ENCODE measurements around the gene ARHGEF10L. TPM values are rescaled to one million over a fixed set of nuclear protein-coding genes. Genes with fewer than 3 reads are reported as not detected.

ARHGEF10L gene
- total and polyA plus RNA-seq, 5 experiments from 2014 or later, result 0.27 to 0.34 TPM; not detected in 3

DNA sequence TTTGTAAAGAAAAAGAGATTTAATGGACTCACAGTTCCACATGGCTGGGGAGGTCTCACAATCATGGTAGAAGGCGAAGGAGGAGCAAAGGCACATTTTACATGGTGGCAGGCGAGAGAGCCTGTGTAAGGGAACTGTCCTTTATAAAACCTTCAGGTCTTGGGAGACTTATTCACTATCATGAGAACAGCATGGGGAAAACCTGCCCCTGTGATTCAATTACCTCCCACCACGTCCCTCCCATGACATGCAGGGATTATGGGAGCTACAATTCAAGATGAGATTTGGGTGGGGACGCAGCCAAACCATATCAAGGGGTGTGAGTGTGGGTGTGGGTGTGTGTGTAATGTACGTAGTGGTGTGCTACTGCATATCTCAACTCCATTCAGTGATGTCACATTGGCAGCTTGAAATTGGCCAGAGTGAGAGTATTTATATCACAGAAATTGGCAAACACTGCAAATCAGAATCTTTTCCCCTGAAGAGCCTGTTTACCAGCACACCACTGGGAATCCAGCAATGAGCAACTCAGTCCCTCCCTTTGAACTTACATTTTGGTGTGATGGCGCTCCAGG is 5.4 kb downstream of the ARHGEF10L start:
- no peak for DNase-seq
- ATAC-seq, result no peak
- Mint-ChIP-seq H3K27me3 (peaks cover 14 to 55% (median 32%) of the 10 kb centered on the region in 5 donors), H3K27ac (peak overlapping the region in 1 of 10 donors; percentile 2), H3K36me3 (no peaks in the 10 kb centered on the region), H3K4me1 (peaks cover 2 to 8% (median 6%) of the 10 kb centered on the region in 4 donors), H3K9me3 (peaks cover 0 to 6% (median 0%) of the 10 kb centered on the region in 9 donors), H3K4me3 (no peak overlapping the region)
- POLR2A ChIA-PET, result no interaction called here

DNA sequence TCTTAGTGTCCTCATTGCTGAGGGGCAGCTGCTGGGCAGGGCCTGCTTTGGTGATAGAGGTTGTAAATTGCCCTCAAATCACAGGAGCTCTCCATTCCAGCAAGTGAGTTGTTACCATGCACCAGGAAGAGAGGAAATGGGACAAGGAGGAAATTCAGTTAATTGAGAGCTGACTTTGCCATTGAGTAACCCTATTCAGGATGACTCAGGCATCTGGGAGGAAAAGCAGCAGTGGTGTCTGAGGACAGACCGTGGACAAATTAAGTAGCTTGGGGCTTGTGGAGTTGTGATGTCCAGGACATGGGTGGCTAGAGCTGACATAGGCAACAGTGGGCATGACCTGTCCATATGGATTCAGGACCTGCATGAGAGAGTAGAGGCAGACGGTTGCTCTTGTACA is 5.9 kb downstream of the ARHGEF10L start:
- ATAC-seq (no peak), DNase-seq (no peak)
- H3K36me3 Mint-ChIP-seq, result no peaks in the 10 kb centered on the region
- peaks cover 14 to 51% (median 35%) of the 10 kb centered on the region in 5 donors for H3K27me3 Mint-ChIP-seq
- POLR2A ChIA-PET, result no interaction called here
- peaks cover 0 to 6% (median 6%) of the 10 kb centered on the region in 4 donors for H3K4me1 Mint-ChIP-seq
- no peak overlapping the region for H3K4me3 Mint-ChIP-seq
- H3K9me3 Mint-ChIP-seq, result peaks cover 0 to 6% (median 0%) of the 10 kb centered on the region in 9 donors
- peak overlapping the region in 1 of 10 donors; percentile 2 for H3K27ac Mint-ChIP-seq

DNA sequence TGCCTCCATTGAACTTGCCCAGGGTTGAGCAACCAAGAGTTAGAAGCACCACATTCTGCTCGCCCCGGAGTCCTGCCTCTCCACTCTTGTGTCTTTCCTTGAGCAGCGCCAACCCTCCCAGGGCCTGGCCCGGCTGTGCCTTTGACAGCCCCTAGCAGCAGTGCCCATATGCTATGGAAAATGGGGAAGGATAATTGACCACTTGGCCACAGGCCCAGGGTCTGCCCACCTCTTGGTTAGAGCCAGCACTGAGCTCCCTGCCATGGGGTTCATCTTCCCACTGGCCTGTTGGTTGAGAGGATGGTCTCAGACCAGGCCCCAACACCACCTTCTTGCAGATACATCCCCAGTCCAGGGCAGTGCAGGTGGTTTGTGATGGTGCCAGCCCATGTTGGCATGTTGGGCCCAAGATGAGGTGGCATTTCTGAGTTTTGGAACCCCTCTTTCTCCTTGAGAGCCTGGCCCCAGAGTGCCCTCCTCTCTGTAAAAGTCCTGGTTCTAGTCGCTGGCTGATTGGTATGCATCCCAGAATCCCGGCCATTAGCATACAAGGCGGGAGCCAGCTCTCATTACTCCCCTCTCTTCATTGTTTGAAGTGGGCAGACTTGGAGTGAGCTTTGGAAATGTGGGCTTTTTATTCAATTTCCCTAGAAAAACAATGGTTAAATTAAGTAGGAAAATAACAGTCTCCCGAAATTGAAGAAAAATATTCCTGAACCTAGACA is 7.6 kb downstream of the ARHGEF10L start:
- POLR2A ChIA-PET, result interaction anchor here (0.5 kb wide), 1 partner anchor 107 kb away, joined by 3 read pairs; no protein-coding TSS in a partner anchor
- no peaks in the 10 kb centered on the region for H3K4me1 Mint-ChIP-seq
- H3K27ac Mint-ChIP-seq, result no peak overlapping the region
- ATAC-seq (no peak), DNase-seq (no peak)
- peaks cover 9 to 41% (median 29%) of the 10 kb centered on the region in 5 donors for H3K27me3 Mint-ChIP-seq
- H3K36me3 Mint-ChIP-seq, result no peaks in the 10 kb centered on the region
- H3K4me3 Mint-ChIP-seq, result no peak overlapping the region
- peaks cover 0 to 6% (median 0%) of the 10 kb centered on the region in 9 donors for H3K9me3 Mint-ChIP-seq

DNA sequence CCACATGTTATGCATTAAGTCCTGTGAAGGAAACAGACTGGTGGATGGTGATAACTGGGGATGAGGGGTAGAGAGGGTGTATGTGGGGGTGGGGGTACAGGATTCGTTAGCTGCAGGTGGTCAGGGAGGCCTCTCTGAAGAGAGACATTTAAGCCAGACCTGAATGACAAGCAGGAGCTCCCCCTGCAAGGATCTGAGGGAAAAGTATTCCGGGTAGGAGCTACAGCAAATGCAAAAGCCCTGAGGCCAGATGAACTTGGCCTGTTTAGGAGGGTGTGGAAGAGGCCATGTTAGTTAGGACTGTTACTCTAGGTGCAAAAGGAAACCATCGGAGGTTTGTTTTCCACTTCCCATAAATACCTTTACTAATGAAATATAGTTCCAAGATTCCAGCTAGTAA is 9.9 kb downstream of the ARHGEF10L start:
- POLR2A ChIA-PET, result no interaction called here
- H3K27me3 Mint-ChIP-seq, result peaks cover 13 to 40% (median 29%) of the 10 kb centered on the region in 5 donors

DNA sequence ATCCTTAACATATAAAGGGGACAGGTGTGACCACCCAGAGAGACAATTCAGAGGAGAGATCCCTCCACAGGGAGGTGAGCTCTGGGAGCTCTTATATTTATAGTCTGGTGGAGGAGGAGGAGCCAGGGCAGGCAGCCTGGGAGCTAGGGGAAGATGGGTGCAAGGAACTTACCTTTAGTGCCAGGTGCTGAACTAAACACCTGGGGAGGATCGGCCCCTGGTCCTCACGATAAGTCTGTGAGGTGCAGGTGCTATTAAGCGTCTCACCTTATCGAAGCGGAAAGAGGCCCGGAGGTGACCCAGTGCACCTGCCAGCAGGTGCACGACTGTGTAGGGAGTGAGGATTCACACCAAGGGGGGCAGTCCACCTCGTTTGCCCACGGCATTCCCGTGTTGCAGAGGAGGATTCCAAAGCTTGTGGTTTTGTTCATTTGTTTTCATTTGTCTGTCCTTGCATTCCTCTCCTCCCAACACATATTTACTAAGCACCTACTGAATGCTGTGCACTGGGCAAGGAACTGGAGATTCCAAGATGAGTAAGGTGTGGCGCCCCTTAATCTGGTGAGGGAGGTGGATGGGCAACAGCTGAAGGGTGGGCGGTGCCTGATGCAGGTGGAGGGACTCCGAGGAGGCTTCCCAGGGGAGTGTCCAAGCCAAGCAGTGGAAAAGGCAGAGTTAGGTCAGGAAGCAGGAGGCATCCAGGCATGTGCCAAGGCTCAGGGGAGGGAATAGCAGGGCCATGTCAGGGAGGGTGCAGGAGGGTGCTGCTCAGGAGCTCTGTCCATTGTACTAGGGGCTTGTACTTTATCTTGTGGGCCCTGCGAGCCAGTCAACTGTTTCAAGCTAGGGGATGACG is 11.5 kb downstream of the ARHGEF10L start:
- no peak overlapping the region for H3K4me3 Mint-ChIP-seq
- H3K27ac Mint-ChIP-seq, result no peak overlapping the region
- ATAC-seq, result no peak

More for the DNA sequence above, 9.9 kb downstream of the ARHGEF10L start:
- H3K27ac Mint-ChIP-seq, result no peak overlapping the region
- no peak for ATAC-seq
- H3K4me3 Mint-ChIP-seq, result no peak overlapping the region
- peaks cover 0 to 6% (median 0%) of the 10 kb centered on the region in 9 donors for H3K9me3 Mint-ChIP-seq
- no peak for DNase-seq
- H3K36me3 Mint-ChIP-seq, result no peaks in the 10 kb centered on the region
- H3K4me1 Mint-ChIP-seq, result no peaks in the 10 kb centered on the region

DNA sequence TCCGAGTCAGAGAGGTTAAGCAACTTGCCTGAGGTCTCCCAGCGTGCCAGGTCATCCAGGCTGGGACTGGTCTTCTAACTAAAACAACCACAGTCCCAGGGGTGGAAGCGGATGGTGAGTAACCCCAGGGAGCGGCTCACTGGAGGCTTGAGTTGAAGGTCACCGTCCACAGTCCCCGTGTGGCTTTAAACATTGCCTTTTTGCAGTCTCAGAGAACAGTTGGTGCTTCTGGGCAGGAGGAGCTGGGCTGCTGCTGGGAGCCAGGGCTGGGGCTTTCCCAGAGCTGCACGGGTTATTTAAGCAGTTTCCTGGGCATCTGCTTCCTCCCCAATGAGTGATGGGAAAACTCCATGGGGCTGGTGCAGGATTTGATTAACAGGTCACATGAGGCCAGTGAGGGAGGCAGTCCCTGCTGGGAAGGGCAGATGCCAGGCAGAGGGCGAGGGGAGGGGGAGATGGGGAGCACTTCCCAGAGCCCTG is 12.3 kb downstream of the ARHGEF10L start:
- Mint-ChIP-seq H3K36me3 (no peaks in the 10 kb centered on the region), H3K4me1 (no peaks in the 10 kb centered on the region), H3K4me3 (no peak overlapping the region), H3K27ac (no peak overlapping the region), H3K9me3 (no peaks in the 10 kb centered on the region), H3K27me3 (peaks cover 7 to 27% (median 17%) of the 10 kb centered on the region in 5 donors)
- ATAC-seq, result no peak
- no peak for DNase-seq
- POLR2A ChIA-PET, result no interaction called here

More for the DNA sequence above, 11.5 kb downstream of the ARHGEF10L start:
- no peak for DNase-seq
- POLR2A ChIA-PET, result no interaction called here
- Mint-ChIP-seq H3K27me3 (peaks cover 10 to 33% (median 21%) of the 10 kb centered on the region in 5 donors), H3K36me3 (no peaks in the 10 kb centered on the region), H3K4me1 (no peaks in the 10 kb centered on the region), H3K9me3 (no peaks in the 10 kb centered on the region)

DNA sequence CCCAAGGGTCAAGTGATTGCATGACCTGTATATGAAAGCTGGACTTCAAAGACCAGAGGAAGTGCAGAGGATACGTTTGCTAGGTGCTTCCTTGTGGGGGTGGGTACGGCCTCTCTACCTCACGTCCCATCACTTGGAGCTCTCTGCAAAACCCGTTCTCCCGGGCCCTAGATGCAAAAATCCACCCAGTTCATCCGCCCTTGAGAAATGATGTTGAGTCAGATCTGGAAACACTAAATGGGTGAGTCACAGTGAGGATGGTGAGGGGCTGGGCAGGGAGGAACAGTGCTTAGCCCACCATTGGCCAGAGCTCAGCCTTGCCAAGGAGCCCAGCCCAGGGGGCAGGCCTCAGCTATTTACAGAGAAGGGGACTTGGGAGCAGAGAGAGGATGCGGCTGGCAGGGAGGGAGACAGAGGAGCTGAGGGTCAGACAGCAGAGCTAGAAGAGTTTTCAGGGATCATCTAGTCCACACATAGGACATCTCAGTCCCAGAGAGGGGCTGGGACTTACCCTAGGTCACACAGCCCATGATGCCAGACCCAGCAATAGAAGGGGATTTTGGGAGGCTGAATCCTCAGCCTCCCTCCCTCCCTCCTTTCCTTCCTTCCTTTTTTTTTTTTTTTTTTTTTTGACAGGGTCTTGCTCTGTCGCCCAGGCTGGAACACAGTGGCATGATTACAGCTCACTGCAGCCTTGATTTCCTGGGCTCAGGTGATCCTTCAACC is 14.6 kb downstream of the ARHGEF10L start:
- peak overlapping the region in 1 of 10 donors; percentile 49 for H3K27ac Mint-ChIP-seq

DNA sequence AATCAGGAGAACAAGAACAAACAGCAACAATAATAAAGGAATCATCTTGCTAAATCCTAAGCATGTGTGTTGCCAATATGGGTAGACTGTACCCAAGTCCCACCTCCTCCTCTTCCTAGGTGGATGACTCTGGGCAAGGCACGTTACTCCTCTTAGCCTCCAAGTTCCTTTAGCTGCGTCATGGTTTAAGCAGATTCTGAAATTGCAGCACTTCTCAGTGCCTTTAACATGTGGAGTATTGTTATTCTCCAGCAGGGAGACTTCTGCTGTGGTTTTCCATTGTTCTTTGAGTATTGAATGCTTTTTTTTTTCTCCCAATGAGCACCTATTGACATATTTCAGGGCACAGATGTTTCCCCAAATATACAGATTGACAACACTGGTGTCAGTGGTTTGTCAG is 15.5 kb downstream of the ARHGEF10L start:
- POLR2A ChIA-PET, result interaction anchor here (0.7 kb wide), 1 partner anchor 130 kb away, joined by 3 read pairs; no protein-coding TSS in a partner anchor
- ATAC-seq (no peak), DNase-seq (no peak)
- Mint-ChIP-seq H3K27ac (no peak overlapping the region), H3K4me1 (no peaks in the 10 kb centered on the region), H3K36me3 (no peaks in the 10 kb centered on the region), H3K27me3 (peaks cover 2 to 18% (median 8%) of the 10 kb centered on the region in 5 donors), H3K4me3 (no peak overlapping the region), H3K9me3 (no peaks in the 10 kb centered on the region)

More for the DNA sequence above, 14.6 kb downstream of the ARHGEF10L start:
- H3K9me3 Mint-ChIP-seq, result no peaks in the 10 kb centered on the region
- POLR2A ChIA-PET, result interaction anchor here (0.7 kb wide), 1 partner anchor 129 kb away, joined by 3 read pairs; no protein-coding TSS in a partner anchor
- DNase-seq (no peak), ATAC-seq (no peak)
- peaks cover 4 to 25% (median 12%) of the 10 kb centered on the region in 5 donors for H3K27me3 Mint-ChIP-seq
- H3K4me1 Mint-ChIP-seq, result no peaks in the 10 kb centered on the region
- no peak overlapping the region for H3K4me3 Mint-ChIP-seq
- H3K36me3 Mint-ChIP-seq, result no peaks in the 10 kb centered on the region

DNA sequence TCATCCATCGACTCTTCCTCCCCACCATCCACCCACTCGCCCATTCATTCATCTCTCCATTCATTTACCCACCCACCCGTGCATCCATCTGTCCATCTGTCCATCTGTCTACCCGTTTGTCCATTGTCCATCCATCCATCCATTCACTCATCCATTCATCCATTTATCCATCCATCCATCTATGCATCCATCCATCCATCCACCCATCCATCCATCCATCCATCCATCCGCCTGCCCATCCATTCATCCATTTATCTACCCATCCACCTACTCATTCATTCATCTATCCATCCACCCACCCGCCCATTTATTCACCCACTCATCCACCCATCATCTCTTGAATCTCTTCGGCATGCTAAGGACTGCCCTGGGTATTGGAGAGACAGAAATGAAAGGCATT is 18.5 kb downstream of the ARHGEF10L start:
- DNase-seq (no peak), ATAC-seq (no peak)
- Mint-ChIP-seq H3K4me3 (no peak overlapping the region), H3K27me3 (peaks cover 0 to 12% (median 4%) of the 10 kb centered on the region in 5 donors), H3K36me3 (no peaks in the 10 kb centered on the region), H3K9me3 (no peaks in the 10 kb centered on the region), H3K27ac (no peak overlapping the region), H3K4me1 (no peaks in the 10 kb centered on the region)
- POLR2A ChIA-PET, result no interaction called here

DNA sequence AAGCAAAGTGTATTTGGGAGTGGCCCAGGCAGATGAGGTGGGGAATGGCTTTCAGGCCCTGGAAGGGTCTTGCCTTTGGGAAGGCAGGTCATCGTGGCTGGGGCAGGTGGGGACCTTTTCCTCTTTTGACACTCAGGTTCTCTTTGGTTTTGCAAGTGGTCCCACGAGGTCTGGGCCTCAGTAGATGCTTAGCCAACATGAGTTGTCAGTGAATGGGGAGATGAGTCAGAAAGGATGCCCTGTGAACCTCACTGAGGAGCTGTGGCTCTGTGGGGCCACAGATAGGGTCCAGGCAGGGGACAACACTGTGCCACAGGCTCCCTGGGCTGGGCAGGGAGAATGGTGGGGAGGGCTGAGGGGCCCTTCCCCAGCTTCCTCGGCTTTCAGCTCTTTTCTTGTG is 19.0 kb downstream of the ARHGEF10L start:
- no peak for ATAC-seq
- H3K27ac Mint-ChIP-seq, result no peak overlapping the region
- POLR2A ChIA-PET, result no interaction called here
- H3K27me3 Mint-ChIP-seq, result peaks cover 0 to 12% (median 4%) of the 10 kb centered on the region in 5 donors
- H3K9me3 Mint-ChIP-seq, result no peaks in the 10 kb centered on the region
- DNase-seq, result no peak
- H3K4me3 Mint-ChIP-seq, result no peak overlapping the region
- no peaks in the 10 kb centered on the region for H3K36me3 Mint-ChIP-seq
- H3K4me1 Mint-ChIP-seq, result no peaks in the 10 kb centered on the region

DNA sequence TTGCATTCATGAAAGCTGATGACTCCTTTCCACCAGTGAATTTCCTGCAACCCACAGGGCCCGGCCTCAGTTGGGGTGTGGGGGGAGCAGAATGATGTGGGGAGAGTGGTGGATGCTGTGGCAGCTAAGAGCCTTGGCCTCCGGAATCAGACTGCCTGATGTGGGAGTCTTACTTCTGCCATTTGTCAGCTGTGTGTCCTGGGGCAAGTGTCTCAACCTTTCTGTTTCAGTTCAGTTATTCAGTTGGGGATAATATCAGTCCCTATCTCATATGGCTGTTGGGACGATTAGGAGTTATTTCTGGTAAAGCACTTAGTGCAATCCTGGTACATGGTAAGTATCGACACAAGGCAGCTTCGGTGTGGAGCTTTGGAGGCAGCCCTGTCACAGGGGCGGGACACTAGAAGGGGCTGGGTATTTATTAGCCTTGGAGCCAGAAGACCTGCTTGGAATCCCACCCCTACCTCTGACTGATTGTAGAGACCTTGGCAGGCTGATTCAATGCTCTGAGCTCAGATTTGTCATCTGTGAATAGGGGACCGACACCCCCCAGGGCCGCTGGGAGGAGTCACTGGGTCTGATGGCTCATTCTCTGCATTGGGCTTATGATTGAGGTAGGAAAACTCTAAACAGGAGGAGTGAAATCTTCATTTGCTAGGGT is 19.6 kb downstream of the ARHGEF10L start:
- ATAC-seq (no peak), DNase-seq (no peak)
- Mint-ChIP-seq H3K4me3 (no peak overlapping the region), H3K9me3 (no peaks in the 10 kb centered on the region), H3K4me1 (no peaks in the 10 kb centered on the region), H3K27ac (no peak overlapping the region), H3K27me3 (peaks cover 0 to 10% (median under 1%) of the 10 kb centered on the region in 5 donors), H3K36me3 (no peaks in the 10 kb centered on the region)
- POLR2A ChIA-PET, result no interaction called here
